GM12872 (cell line): ENCODE data around the gene CETP.

Source experiments
- CTCF ChIP-seq: IDR thresholded peaks from 3 replicates; pipeline ENCODE4 v1.5.1; 2011; ENCODE audit warnings: low read depth, mild to moderate bottlenecking, low read length, moderate library complexity; ENCODE audit not compliant: insufficient read depth

Gene CETP

DNA sequence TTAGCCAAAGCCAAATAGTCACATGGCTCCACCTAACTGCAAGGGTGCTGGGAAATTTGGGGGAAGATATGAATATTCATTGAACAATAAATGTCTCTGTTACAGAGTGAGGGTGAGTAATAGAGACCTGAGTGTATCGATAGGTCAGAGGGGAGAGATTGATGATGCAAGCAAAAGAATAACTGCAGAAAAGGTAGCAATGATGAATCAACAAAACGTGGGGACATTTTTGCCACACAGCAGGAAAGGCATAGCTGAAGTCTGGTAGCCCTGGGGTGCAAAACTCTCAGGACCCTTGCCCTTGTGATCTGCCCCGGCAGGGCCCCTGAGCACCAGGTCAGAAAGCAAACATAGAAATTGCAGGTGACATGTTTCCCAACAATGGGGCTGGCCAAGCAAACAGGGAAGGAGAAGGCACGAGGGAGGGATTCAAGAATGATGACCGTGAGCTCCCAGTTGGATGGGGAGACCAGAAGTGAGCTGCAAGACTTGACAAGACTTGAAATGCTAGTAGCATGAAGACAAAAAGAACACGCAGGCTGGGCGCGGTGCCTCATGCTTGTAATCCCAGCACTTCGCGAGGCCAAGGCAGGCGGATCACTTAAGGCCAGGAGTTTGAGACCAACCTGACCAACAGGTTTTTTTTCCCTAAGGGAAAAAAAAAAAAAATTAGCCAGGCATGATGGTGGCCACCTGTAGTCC, 42.5 kb upstream of the CETP start:
- TF ChIP-seq CTCF: no peak

DNA sequence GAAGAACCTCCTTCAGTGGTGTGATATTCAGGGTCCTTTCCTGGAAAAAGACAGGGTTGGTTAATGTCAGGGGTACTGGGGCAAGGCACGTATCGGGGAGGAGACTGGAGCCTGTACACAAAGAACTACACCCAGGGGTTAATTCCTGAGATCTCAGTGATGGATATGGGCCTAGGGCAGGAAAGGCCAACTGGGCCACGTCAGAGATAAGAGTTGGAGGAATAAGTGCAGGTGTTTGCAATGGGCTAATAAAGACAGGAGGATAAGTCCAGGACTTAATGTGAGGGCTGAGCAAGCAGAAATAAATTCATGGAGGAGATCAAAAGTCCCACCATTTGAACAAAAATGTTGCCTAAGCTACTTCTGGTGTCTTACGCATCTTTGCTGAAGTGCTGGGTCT, 40.2 kb upstream of the CETP start:
- no peak for TF ChIP-seq CTCF

GRCh38 chr16:56923481-56924091, 38.2 kb upstream of the CETP start:
- no peak for TF ChIP-seq CTCF

- TF ChIP-seq CTCF: no peak
Measured at GRCh38 chr16:56927471-56927870, 34.3 kb upstream of the CETP start.

DNA sequence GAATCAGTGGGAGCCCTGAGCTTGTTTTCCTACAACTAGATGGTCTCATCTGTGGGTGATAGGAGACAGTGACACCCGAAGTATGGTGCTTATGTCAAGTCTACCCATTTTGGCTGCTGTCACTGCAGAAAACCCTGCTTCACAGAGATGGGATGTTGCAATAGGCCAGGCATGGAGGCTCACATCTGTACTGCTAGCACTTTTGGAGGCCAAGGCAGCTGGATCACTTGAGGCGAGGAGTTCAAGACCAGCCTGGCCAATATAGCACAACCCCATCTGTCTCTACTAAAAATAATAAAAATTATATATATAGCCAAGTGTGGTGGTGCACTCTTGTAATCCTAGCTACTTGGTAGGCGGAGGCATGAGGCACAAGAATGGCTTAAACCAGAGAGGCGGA, 32.1 kb upstream of the CETP start:
- no peak for TF ChIP-seq CTCF

- no peak for TF ChIP-seq CTCF
Measured at GRCh38 chr16:56930486-56931270, 31.1 kb upstream of the CETP start.

DNA sequence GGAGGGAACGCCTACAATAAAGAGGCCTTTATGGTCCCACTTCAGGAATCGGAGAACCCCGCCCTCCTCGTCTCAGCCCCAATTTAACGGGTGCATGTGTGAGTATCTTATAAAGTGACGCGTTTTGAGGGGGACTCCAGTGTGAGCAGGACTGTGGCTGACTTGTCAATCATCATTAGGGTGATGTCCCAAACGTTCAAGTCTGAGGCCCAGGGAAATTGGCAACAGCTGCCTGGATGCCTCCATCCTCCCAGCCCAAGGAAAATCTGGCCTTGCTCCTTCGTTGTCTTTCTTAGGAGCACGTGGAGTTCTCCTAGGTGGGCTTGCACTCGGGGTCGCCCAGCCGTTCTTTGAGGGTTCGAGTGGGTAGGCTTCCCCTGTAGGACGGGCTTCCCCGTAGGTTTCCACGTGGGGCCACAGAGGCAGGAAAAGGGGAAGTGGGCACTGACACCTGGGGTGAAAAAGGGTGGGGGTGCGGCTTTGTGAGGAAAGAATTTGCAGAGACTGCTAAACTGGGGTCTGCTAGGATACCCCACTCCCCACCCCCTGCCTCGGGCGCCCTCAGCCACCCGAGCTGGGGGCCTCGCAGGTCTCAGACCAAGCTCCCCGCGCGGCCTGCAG, 30.4 kb upstream of the CETP start:
- TF ChIP-seq CTCF: no peak
